Psoas muscle (tissue), 8 donors: ENCODE measurements around the gene TYW5. TPM values are rescaled to one million over a fixed set of nuclear protein-coding genes. Genes with fewer than 3 reads are reported as not detected.

Source experiments
- ATAC-seq, 4 donors: fragments of 200-7000 bp; cut with Tn5 transposase; one replicate each; pipeline ENCODE4 v1.9.1; 2020; ENCODE audit warnings: moderate library complexity in 3 of 4, mild to moderate bottlenecking in 2 of 4
- DNase-seq, 2 donors: peaks; one replicate each; pipeline ENCODE4 v3.0.0-alpha.2; 2020
- H3K27ac ChIP-seq: fragments of 200-600 bp; one replicate; pipeline ENCODE4 v1.8.0; 2022
- H3K27me3 ChIP-seq, 3 donors: fragments of 200-600 bp in 1 of 3; one replicate each; pipeline versions ENCODE4 v1.6.1 to v1.8.0; 2013 to 2022; ENCODE audit warnings: low read length in 2 of 3, mild to moderate bottlenecking in 2 of 3, moderate library complexity in 1 of 3; ENCODE audit not compliant: insufficient read depth in 3 of 3
- H3K36me3 ChIP-seq, 2 donors: fragments of 200-600 bp in 1 of 2; one replicate each; pipeline versions ENCODE4 v1.6.1 to v1.8.0; 2013 to 2022; ENCODE audit warnings: low read depth in 1 of 2, mild to moderate bottlenecking in 1 of 2, moderate library complexity in 1 of 2; ENCODE audit not compliant: insufficient read depth in 1 of 2
- H3K4me1 ChIP-seq: fragments of 200-600 bp; one replicate; pipeline ENCODE4 v1.8.0; 2022
- H3K4me3 ChIP-seq: fragments of 200-600 bp; one replicate; pipeline ENCODE4 v1.8.0; 2022; ENCODE audit warnings: mild to moderate bottlenecking
- H3K9me3 ChIP-seq: fragments of 200-600 bp; one replicate; pipeline ENCODE4 v1.8.0; 2022
- WGBS, 3 donors: extraction: QIAGEN DNeasy Blood & Tissue Kit; methylation state at CpG; one replicate each; pipeline versions ENCODE4 v1.1.6 to v1.1.7; 2013; 5-methylcytosine and 5-hydroxymethylcytosine counted together
- intact Hi-C, 2 donors: fragments of 100-400 bp; cut with DNase I; formaldehyde crosslinking; loops; one replicate each; pipeline versions ENCODE4 v1.11.0 to v1.14.2; 2022
- polyA plus RNA-seq, 3 donors: library from polyadenylated mRNA; stranded (reverse); fragments of 200-250 nt; gene quantifications; one replicate each; pipeline ENCODE4 v1.2.3, GENCODE V29; 2013
- total RNA-seq, 4 donors: library from RNA; stranded (reverse); fragmentation: NEBNext Ultra II Directional in 2 of 4; extraction: Animal tissue kit (Norgen Biotek cat#: 25700) in 2 of 4; gene quantifications; one replicate each; pipeline versions ENCODE4 v1.2.1 to v1.2.4, GENCODE V29; 2021 to 2023
- TF ChIP-seq, protein P1 (sequence below): fragments of 200-600 bp; IDR thresholded peaks from one replicate; pipeline ENCODE4 v1.8.0; 2022; ENCODE audit warnings: antibody characterized with exemption
- donor health status: healthy with polysubstance abuse.
- donor health status: DM: no; HTN: no; CAD: no; lungs with moderate emphysema.
- donor health status: Bipolar disorder and iron deficiency.
- donor health status: healthy.
- donor health status: DM: yes; HTN: yes; CAD: no.
- donor health status: DM: no; HTN: no; CAD: no.
- donor health status: DM: no; HTN: no; CAD: no.
- donor health status: DM: yes; HTN: yes; CAD: no.

Gene TYW5
- total and polyA plus RNA-seq, 7 donors = 2.3 to 6.0 (median 3.3) TPM

DNA sequence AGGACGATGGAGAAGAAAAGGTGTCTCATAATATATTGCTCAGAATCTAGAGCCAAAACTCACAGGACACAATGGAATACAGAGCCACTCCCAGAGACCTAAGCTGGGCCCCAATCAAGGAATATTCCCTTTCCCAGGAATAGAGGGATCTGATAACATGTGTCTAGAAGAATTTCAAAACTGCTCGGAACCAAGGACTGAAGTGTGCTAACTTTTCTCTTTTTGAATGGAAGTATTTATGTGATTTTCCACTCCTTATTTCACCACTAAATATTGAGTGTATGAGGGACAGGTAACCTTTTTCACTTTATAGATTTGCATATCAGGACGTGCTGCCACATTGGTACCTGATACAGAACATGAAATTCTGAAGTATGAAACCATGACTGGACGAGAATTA is 53.3 kb downstream of the TYW5 start:
- Histone ChIP-seq H3K27ac (no peak overlapping the region), H3K4me1 (no peaks in the 10 kb centered on the region), H3K36me3 (no peaks in the 10 kb centered on the region), H3K27me3 (no peaks in the 10 kb centered on the region), H3K9me3 (no peaks in the 10 kb centered on the region), H3K4me3 (no peak overlapping the region)
- TF ChIP-seq, protein P1, sequence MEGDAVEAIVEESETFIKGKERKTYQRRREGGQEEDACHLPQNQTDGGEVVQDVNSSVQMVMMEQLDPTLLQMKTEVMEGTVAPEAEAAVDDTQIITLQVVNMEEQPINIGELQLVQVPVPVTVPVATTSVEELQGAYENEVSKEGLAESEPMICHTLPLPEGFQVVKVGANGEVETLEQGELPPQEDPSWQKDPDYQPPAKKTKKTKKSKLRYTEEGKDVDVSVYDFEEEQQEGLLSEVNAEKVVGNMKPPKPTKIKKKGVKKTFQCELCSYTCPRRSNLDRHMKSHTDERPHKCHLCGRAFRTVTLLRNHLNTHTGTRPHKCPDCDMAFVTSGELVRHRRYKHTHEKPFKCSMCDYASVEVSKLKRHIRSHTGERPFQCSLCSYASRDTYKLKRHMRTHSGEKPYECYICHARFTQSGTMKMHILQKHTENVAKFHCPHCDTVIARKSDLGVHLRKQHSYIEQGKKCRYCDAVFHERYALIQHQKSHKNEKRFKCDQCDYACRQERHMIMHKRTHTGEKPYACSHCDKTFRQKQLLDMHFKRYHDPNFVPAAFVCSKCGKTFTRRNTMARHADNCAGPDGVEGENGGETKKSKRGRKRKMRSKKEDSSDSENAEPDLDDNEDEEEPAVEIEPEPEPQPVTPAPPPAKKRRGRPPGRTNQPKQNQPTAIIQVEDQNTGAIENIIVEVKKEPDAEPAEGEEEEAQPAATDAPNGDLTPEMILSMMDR = no peak
- intact Hi-C loops = no loop called here
- ATAC-seq (no peak), DNase-seq (no peak)
- WGBS, 3 donors = 86 to 90% (median 87%) methylated on average over 4 of the region's 4 CpGs

DNA sequence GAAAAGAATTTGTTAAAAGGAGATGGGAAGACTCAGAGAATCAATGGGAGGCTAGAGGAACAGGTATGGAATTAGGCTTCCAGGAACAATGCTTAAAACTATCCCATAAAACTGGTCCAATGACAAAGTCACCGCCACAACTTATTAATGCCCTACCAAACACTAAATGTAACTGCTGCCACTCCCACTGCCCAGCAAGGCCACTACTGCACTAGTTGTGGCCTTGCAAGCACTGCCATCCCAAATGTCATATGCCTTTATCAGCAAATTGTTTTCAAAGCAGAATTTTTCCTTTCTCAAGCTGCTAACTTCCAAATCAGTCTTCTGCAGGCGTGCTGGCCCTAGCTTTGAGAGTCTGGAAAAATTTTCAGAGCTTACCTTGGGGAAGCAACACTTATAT is 58.7 kb downstream of the TYW5 start:
- TF ChIP-seq, protein P1 = no peak
- no peak for ATAC-seq

DNA sequence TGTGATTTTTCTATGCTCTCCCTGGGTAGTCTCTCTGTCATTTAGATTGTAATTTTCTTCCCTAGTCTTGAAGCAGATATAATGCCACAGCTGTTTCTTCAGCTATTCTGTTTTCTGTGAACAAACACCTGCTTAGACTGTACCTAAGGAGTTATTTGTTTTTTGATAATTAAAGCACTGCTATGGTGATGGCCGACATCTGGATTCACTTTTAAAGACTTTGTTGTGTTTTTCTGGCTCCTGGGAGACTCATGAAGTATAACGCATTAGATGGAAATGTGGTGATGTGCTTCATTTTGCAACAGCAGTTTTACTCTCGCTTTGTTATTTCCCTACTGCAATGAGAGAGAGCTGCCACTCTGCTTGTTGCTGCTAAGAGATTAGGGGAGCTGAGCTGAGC is 59.9 kb downstream of the TYW5 start:
- WGBS, 3 donors = 51 to 59% (median 57%) methylated on average over 3 of the region's 3 CpGs
- DNase-seq (no peak), ATAC-seq (no peak)
- intact Hi-C loops = no loop called here
- Histone ChIP-seq H3K9me3 (no peaks in the 10 kb centered on the region), H3K36me3 (peaks cover 0 to 2% of the 10 kb centered on the region in 2 donors), H3K4me1 (no peaks in the 10 kb centered on the region), H3K27me3 (no peaks in the 10 kb centered on the region), H3K4me3 (no peak overlapping the region), H3K27ac (no peak overlapping the region)
- TF ChIP-seq, protein P1 = no peak

More for the DNA sequence above, 58.7 kb downstream of the TYW5 start:
- Histone ChIP-seq H3K9me3 (no peaks in the 10 kb centered on the region), H3K4me3 (no peak overlapping the region), H3K27me3 (no peaks in the 10 kb centered on the region), H3K27ac (no peak overlapping the region), H3K36me3 (peaks cover 0 to 2% of the 10 kb centered on the region in 2 donors), H3K4me1 (no peaks in the 10 kb centered on the region)
- no peak for DNase-seq
- intact Hi-C loops = no loop called here
- 87 to 92% (median 88%) methylated on average over 2 of the region's 2 CpGs for WGBS, 3 donors

DNA sequence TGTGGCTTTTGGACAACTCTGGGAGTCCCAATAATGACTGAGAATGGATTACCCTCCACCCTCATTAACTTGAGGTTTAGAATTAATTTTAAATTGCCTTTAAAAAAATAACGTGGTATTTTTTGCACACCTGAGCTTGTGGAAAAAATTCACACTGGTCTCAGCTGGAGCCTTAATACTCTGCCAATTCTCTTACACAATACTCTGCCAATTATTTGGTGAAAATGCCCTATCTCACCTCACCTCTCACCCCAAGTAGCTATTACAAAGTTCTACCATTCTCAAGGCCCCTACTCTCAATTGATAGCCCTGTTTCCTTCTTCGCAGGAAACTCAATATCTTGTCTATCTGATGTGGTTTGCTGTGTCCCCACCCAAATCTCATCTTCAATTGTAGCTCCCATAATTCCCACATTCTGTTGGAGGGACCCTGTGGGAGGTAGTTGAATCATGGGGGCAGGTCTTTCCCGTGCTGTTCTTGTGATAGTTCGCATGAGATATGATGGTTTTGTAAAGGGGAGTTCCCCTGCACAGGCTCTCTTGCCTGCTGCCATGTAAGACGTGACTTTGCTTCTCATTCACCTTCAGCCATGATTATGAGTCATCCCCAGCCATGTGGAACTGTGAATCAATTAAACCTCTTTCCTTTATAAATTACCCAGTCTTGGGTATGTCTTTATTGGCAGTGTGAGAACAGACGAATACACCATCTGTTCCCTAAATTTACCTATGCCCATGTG is 71.6 kb downstream of the TYW5 start:
- Histone ChIP-seq H3K4me3 (no peak overlapping the region), H3K36me3 (no peaks in the 10 kb centered on the region), H3K9me3 (no peaks in the 10 kb centered on the region), H3K4me1 (no peaks in the 10 kb centered on the region), H3K27me3 (no peaks in the 10 kb centered on the region), H3K27ac (no peak overlapping the region)
- 83 to 91% (median 86%) methylated on average over 6 of the region's 6 CpGs for WGBS, 3 donors
- TF ChIP-seq, protein P1 = no peak
- intact Hi-C loops = no loop called here
- ATAC-seq = no peak
- no peak for DNase-seq

DNA sequence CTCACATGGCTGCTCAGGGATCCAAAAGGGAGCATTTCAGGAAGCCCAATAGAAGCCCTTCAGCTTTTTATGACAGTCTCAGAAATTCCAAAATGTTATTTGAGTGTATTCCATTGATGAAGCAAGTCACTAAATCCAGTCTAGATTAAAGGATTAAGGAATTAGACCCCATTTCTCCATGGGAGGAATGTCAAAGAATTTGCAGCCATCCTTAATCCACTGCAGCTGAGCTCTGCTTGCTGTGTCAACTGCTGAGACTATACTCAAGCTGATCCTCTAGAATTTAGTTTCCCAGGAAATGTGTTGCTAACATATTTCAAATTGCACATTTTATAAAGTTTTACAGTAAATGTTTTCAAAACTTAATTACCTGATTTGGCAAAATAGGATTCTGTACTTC is 72.6 kb downstream of the TYW5 start:
- intact Hi-C loops = no loop called here

More for the DNA sequence above, 72.6 kb downstream of the TYW5 start:
- no peak overlapping the region for H3K4me3 ChIP-seq
- no peak for DNase-seq
- no peaks in the 10 kb centered on the region for H3K36me3 ChIP-seq
- no peak for ATAC-seq
- no peak overlapping the region for H3K27ac ChIP-seq
- H3K27me3 ChIP-seq = no peaks in the 10 kb centered on the region
- H3K4me1 ChIP-seq = no peaks in the 10 kb centered on the region
- TF ChIP-seq, protein P1 = no peak
- no peaks in the 10 kb centered on the region for H3K9me3 ChIP-seq
